AG08396 (cell line): Measurements from ENCODE around the gene MRC1.

Source experiments
- DNase-seq: peaks from one replicate; pipeline ENCODE4 v3.0.0; 2012; ENCODE audit warnings: low spot score, mixed read lengths

MRC1 gene

DNA sequence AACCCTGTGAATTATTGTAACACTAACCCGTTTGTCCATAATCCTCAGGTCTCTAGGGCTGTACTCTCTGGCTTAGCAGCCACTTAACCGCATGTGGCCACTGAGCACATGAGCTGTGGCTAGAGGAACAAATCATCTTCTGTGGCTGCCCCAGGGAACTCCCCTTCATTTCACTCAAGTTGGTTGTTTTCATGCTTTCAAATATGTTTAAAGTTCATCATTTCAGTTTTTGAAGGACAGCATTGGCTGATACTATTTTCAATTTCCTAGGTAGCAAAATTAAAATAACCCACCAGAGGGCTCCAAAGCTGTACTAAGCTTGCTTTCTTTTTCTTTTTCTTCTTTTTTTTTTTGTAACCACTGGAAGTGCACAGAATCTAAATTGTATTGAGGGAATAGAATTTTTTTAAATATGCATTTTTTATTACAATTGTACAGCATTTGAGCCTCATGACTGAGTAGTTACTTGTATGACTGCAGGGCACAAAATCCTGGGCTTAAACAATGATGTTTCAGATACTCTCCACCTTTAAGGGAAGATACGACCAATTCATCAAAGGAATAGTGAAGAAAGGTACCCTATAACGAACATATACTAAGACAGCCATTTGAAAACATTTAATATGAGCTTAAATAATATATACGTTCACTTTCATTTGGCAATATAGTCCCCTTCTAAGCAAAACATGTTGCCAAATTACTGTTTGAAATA lies 38.6 kb downstream of the MRC1 start:
- DNase-seq, result peak; percentile 17

DNA sequence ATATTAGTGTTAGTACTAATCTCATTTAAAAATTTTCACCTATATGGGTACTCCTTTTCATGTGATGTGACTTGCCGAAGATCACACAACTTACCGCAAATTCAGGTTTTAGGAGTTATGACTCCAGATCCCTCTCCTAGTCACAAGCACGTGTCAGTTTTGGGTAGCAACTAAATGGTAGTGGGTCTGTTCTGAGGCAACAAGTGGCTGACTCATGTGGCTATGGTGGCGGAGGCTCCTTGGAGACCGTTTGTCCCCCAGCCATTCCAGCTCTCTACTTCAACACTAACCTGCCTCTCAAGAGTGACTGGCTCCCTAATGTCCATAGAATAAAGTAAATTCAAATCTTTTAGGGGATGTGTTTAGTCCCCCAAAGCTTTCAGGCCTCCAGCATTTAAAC lies 39.5 kb downstream of the MRC1 start:
- DNase-seq, result no peak

DNA sequence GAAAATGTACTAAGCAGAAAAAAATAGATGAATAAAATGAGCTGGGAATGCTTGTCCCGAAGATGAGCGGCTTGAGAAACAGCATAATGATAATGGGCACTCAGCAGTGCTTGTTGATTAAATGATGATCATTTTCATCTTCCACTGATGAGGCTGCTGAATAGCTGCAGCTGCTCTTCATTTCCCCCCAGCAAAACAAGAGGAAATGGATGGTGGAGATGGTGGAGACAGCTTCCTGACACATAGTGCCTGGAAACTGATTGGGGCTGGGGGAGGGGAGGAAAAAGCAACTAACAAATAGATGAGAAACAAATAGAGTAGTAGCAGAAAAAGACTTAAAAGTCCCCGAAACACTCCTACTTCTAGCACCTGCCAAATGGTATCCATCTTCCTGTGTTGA lies 41.4 kb downstream of the MRC1 start:
- no peak for DNase-seq

DNA sequence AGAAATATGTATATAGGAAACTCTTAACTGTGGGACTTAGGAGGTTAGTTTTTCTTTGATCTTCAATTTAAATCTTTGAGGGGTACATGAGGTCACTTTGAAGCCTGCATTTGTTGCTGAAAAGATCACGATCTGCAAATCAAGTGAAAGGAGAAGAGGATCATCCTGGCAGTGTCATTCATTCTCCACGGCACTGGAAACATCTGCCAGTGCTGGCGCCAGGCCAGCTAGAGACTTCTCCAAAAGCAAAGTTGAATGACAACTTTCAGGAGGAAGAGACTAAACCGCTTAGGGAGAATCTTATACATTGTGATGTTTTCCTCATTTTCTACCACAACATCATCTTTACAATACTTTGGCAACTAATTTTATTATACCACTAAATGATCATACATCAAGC lies 42.5 kb downstream of the MRC1 start:
- no peak for DNase-seq

DNA sequence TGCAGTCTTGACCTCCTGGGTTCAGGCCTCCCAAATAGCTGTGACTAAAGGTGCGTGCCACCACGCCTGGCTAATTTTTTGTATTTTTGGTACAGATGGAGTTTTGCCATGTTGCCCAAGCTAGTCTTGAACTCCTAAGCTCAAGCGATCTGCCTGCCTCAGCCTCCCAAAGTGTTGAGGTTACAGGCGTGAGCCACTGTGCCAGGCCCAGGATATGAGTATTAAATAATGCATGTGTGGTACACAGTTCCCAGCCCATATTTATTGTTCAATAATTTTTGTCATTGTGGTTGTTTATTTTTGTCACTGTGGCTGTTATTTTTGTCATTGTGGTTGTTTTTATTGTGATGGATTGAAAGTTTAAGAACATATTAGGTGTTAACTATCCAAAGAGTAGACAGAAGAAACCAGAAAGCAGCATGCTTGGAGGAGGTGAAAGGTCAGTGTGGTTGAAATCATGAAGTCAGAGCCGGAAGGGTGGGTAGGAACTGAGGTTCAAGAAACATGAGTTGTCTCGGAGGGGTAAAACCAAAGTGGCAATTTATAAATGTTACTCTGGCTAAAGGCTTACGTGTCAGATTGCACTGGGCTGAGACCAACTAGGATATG lies 45.0 kb downstream of the MRC1 start:
- DNase-seq, result no peak

DNA sequence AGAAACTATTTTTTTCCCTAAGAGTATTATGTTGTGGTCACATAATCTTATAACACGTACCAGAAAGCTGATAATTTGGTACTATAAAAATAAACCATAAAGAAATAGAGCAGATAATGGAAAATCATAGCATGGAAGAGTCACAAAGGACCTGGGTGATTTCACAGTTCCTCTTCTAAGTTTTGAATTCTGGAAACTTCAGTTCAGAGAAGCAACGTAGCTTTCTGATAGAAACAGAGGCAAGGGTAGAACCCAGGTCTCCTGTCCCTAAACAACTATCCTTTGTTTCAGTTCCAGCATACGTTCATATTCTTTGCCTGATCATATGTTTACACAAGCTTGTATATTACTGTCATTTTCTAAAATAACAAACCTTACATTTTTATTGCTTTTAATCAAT lies 47.9 kb downstream of the MRC1 start:
- DNase-seq, result no peak

DNA sequence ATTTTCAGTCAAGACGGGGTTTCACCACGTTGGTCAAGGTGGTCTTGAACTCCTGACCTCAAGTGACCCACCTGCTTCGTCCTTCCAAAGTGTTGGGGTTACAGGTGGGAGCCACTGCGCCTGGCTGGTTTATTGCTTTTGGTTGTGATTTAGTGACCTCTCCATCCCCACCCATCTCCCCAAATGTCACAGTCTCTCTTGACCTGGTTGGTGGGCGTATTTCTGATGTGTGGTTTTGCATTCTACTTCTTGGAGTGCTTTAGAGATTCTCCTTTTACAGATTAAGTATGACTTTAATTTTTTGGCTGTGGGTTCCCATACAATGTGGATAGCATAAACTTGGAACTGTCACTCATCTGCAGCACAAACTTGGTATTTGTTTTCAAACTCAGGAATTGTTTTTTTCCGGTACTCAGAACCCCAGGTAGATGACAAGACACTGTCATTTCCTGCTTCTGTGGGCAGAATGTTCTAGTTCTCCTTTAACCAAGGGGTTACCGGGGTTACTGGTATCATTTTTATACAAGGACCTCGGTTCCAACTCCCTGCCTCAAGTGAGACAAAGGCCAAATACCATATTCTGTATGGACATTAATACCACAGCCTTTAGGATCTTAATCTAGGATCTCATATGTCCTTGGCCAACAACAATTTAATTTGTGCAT lies 50.5 kb downstream of the MRC1 start:
- no peak for DNase-seq

DNA sequence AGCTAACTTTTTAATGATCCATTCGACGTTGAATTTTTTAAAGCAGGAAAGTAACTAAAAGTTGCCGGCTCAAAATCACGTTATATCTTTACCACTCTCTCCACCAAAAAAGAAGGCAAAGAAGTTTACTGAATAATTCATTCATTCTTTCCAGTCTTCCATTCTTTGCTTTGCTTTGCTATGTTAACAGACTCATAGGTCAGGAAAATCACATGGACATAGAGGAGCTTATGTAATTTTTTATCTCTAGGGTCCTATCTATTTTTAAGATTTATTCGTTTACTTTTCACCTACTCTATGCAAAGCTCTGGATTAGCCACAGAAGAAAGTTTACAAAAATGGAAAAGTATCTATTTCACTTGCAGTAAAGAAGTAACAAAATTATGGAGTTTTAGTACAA lies 52.6 kb downstream of the MRC1 start:
- no peak for DNase-seq

DNA sequence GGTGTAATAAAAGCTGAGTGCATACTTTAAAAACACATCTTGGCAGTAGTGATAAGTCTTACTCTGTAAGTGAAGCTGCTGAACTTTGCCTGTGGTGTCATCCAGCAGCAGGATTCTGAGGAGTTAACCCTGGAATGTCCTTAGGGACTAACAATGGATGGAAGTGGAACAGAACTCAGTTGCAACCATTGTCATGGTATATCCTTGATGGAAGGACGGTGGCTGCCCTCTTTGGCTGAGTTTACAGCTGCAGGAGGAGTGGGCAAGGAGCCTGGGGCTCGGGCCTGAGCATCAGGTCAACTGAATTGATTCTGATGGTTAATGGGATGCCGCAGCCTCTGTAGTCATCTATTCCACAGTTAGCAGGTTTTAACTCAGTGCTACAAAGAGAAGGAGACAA lies 56.2 kb downstream of the MRC1 start:
- DNase-seq, result no peak

DNA sequence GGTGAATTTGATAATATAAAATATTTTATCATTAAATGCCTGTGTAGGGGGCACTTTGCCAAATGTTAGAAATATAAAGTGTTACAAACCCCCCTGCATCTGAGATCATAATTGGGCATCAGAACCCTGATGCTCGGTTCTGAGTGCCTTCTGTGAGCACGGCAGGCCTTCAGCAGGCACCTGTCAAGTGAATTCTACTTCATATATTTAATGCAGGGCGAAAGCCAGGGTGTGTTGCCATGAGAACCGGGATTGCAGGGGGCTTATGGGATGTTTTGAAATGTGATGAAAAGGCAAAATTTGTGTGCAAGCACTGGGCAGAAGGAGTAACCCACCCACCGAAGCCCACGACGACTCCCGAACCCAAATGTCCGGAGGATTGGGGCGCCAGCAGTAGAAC lies 57.2 kb downstream of the MRC1 start:
- DNase-seq, result no peak

DNA sequence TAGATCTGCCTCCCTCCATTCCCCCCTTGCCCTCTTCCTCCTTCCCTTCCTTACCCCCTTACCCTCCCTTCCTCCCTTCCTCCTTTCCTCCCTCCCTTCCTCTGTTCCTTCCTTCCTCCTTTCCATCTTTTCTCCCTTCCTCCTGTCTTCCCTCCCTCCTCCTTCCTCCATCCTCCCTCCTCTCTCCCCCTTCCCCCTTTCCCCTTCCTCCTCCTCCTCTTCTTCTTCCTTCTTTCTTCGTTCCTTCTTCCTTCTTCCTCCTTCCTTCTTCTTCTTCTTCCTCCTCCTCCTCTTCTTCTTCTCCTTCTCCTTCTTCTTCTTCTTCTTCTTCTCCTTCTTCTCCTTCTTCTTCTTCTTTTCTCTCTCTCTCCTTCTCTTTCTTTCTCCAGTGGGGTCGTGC lies 57.9 kb downstream of the MRC1 start:
- no peak for DNase-seq

DNA sequence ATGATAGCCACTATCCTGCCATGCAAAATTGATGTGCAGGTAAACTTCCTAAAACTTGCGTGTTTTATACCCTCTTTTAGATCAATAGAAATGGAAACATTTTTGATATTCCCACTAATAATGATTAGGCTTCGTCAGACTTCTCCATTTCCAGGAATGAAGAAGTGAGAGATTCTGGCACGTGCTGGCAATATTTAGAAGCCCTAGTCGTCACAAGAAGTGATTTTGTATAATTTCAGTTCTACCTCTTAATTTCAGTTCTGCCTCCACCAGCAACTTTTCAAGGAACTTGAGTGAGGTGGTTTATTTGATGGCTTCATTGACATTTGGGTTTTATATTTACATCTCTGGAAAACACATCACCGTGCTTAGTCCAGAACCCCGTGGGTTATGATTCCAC lies 61.9 kb downstream of the MRC1 start:
- DNase-seq, result no peak

DNA sequence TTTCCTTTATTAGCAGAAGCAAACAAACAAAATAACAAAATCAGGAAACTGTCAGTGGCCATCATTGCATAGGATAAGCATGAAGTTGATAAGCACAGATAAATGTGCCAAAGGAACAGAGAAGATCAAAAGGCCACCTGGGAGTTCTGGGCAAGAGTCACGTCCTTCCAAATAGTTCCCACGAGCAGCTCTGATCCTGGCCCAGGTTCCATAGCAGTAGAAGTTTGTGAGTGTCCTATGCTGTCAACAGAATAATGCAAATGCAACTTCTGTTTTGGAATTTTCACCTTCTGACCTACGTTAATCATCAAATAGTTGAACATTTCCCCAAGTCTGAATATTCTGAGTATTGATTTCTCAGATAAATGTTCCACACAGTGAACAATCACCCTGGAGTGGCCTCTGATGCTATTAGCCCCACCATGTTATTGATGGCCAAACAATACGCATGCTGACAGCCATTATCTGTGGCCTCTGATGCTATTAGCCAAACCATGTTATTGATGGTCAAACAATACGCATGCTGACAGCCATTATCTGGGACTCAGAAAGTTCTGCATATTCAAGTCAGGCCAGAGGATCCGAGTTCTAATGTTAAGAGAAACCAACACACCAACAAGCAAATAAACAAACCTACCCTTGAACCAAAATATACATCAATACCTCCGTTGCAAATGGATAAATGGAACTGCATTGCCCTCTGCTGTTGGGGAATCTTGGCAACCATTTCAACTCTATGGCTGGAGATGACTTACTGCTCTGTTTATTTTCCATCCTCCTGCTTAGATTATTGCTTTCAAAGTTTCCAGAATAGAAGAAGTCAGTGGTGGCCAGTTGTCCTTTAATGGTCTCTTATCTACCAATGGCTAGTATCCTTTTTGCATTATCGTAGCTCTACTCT lies 63.3 kb downstream of the MRC1 start:
- peak; percentile 5 for DNase-seq

DNA sequence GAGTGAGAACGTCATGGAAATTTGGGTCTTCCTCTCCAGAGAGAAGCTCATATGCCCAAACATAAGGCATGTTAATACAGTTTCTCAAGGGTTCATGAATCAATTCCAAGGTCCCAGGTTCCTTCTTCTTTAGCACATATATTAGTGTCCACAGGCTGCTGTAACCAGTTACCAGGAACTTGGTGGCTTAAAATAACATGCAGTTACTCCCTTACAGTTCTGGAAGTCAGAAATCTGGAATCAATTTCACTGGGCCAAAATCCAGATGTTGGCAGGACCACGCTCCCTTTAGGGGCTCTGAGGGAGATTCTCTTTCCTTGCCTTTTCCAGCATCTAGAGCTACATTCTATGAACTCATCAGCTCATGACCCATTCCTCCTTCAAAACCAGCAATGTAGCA lies 64.8 kb downstream of the MRC1 start:
- no peak for DNase-seq

DNA sequence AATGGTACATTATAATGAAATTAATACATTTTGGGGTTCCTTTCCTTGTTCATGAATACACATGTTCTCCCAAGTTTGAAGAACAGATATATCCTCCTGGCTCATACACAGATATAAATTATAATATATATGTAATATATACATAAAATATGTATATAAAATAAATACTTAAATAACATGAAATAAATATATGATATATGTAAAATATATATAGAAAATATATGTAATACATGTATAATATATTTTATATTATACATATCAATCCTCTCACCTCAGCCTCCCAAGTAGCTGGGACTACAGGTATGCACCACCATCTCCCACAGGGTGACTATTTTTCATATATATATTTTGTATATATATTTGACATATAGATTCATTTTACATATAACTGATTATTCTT lies 68.0 kb downstream of the MRC1 start:
- DNase-seq, result no peak

DNA sequence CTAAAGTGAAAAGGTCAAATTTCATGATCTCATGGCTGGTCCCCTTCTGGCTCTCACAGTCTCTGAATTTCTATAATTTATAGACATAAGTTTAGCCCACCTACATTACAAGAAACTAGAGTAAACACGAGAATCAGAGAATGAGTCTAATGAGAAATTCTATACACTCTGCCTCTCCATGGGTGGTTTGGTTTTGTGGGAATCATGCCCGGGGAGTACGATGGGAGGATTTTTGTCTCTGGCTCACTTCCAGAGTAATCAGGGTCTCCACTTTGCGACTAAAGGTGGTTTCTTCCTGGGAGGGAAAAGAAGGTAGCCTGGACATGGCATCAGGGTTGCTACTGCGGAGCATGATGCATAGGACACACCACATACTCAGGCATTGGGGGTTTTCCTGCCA lies 69.7 kb downstream of the MRC1 start:
- DNase-seq, result no peak

DNA sequence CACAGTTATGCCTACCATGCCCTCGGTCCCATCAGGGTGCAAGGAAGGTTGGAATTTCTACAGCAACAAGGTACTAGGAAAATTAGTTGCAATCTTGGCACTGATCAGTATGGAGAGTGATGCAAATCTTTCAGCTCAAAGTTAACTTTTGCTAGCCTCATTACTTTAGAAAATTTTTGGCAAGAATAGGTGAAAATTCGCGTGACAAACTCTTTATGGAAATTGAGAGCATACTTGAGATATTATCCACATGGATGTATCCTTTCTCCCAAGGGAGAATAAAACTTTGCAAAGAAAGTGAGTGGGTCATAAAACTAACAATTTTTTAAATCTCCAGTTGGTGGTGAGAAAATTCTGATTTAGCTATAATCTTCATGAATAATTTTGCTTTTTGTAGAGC lies 71.5 kb downstream of the MRC1 start:
- no peak for DNase-seq

DNA sequence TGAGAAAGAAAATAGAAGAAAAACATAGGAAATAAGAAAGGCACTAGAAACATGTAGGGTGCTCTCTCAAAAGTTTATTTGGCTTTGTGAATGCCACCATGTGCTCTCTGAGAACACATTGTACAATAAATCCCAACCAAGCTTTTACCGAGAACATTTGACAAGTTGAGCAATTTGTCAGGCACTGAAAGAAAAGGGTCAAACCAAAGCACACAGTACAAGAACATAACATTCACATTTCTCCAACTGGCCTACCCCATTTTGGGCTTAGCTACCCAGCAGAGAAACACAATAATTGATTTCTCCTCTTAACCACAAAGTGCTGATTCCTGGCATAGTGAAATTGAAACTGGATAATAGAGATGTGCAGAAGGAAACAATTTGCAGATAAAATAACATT lies 73.4 kb downstream of the MRC1 start:
- no peak for DNase-seq

DNA sequence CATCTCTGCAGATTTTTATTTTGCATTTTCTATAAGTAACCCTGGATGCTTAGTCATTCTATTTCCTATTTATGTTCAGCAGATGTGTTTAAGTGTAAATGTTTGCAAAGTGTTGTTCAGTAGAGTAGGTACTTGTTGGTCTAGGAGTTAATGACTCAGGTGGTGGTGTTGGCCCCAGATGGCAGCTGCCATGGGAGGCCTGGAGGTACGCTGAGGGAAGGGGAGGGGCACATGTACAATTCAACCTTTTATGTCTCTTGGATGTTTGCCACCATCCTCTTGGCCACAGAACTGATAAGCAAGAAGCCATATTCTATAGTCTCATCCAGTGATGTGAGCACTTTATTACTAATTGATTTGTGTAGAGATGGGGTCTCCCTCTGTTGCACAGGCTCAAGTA lies 74.5 kb downstream of the MRC1 start:
- DNase-seq, result no peak

DNA sequence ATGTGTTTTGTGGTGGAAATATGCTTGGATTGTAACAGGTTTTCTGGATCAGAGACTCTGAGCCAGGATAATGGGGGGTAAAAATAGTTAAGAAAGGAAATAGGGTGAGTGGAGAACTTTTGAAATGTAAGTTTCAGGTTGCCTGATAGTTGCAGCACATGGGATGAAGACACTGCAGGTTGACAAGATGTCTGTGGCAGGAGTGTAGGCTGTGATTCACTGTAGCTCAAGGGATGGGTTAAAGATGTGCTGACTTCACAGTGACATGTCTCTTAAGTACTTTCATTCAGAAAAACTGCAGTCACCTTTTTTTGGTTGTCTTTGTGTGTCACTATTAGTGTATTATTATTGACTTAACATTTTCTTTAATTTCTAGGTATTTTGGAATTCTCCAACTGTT lies 79.0 kb downstream of the MRC1 start:
- DNase-seq, result no peak

DNA sequence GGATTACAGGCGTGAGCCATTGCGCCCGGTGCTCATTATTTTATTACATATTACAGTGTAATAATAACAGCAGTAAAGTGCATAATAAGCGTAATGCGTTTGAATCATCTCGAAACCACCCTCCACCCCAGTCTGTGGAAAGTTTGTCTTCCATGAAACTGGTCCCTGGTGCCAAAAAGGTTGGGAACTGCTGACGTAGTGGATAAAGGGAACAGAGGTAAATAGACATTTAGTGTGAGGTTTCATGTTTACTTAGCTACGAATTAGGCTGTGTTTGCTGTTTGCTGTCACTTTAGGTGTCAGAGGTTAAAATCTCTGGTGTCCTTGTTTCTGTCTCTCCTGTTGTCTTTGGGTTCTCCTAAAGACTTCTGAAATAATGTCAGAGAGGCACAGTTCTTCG lies 82.3 kb downstream of the MRC1 start:
- DNase-seq, result no peak

DNA sequence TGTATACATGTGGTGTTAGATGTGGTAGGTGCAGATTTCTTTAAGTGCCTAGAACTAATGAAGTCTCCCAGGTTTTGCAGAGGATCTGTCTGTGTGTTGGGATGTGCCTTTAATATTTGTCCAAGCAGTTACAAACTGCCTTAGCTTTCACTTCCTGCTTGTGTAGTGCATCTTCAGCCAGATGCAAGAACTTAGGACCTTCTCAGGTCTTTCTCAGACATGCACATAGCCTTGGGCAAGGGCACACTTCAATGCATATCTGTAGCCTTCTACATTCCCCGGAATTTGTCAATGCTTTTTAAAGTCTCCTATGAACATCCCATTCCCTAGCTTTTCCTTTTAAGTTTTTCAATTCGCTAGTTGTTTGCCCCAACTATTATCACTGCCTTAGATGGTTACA lies 95.4 kb downstream of the MRC1 start:
- no peak for DNase-seq

DNA sequence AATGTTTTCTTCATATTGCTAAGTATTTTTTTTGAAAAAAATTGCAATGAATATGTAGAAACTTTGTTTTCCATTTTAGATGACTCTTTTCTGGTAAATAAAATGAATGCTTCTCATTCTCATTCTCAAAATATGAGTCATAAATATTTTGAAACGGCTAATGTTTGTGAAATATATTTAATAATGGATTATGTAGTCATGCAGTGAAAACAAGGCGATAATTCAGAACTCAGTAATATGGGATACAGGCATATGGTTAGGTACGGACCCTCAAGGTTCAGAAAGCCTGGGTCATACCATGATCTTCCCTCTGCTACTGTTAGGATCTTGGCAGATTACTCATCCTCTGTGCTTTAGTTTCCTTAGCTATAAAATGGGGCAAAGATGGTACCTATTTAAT lies 96.3 kb downstream of the MRC1 start:
- DNase-seq, result no peak
